GM18498 (cell line): ENCODE data around the gene PRIM2.
"Not testable (repeated sequence)": the region's sequence is repeated elsewhere in the genome, so short reads cannot be mapped to it uniquely, and the experiment has no call there.

Source experiments
- ATAC-seq: cut with Tn5 transposase; IDR thresholded peaks from one replicate; pipeline ENCODE4 v1.9.1; 2021; ENCODE audit warnings: mild to moderate bottlenecking, moderate library complexity; ENCODE audit not compliant: unreplicated experiment

Gene PRIM2

GRCh38 chr6:57577023-57577422, 259.6 kb downstream of the PRIM2 start:
- ATAC-seq = not testable (repeated sequence)

- not testable (repeated sequence) for ATAC-seq
Observed at GRCh38 chr6:57579489-57579888, 262.1 kb downstream of the PRIM2 start.

GRCh38 chr6:57581586-57581985, 264.2 kb downstream of the PRIM2 start:
- ATAC-seq = not testable (repeated sequence)

GRCh38 chr6:57601105-57601504, 283.7 kb downstream of the PRIM2 start:
- not testable (repeated sequence) for ATAC-seq

- not testable (repeated sequence) for ATAC-seq
Observed at GRCh38 chr6:57605303-57605702, 287.9 kb downstream of the PRIM2 start.

- ATAC-seq = not testable (repeated sequence)
Observed at GRCh38 chr6:57606331-57606730, 288.9 kb downstream of the PRIM2 start.

GRCh38 chr6:57610612-57611011, 293.2 kb downstream of the PRIM2 start:
- ATAC-seq = not testable (repeated sequence)

- not testable (repeated sequence) for ATAC-seq
Observed at GRCh38 chr6:57618959-57619358, 301.5 kb downstream of the PRIM2 start.

- ATAC-seq = not testable (repeated sequence)
Observed at GRCh38 chr6:57631773-57632172, 314.3 kb downstream of the PRIM2 start.

- not testable (repeated sequence) for ATAC-seq
Observed at GRCh38 chr6:57658526-57658925, 341.1 kb downstream of the PRIM2 start.

GRCh38 chr6:57659794-57660193, 342.4 kb downstream of the PRIM2 start:
- ATAC-seq = not testable (repeated sequence)

- ATAC-seq = not testable (repeated sequence)
Observed at GRCh38 chr6:57660940-57661339, 343.5 kb downstream of the PRIM2 start.

- ATAC-seq = not testable (repeated sequence)
Observed at GRCh38 chr6:57668108-57668507, 350.7 kb downstream of the PRIM2 start.

- ATAC-seq = not testable (repeated sequence)
Observed at GRCh38 chr6:57671237-57671636, 353.8 kb downstream of the PRIM2 start.

GRCh38 chr6:57671937-57672627, 354.7 kb downstream of the PRIM2 start:
- not testable (repeated sequence) for ATAC-seq

GRCh38 chr6:57673281-57673680, 355.9 kb downstream of the PRIM2 start:
- not testable (repeated sequence) for ATAC-seq

- ATAC-seq = not testable (repeated sequence)
Observed at GRCh38 chr6:57675386-57675785, 358.0 kb downstream of the PRIM2 start.

- ATAC-seq = not testable (repeated sequence)
Observed at GRCh38 chr6:57696382-57696781, 379.0 kb downstream of the PRIM2 start.
